ENCODE results near the gene DGKZ. TPM values are rescaled to one million over a fixed set of nuclear protein-coding genes. Genes with fewer than 3 reads are reported as not detected.
A peak's percentile ranks its signal among the peaks of the same experiment; 100 is the strongest.

The DGKZ gene
- total and polyA plus RNA-seq, 8 donors = 24.0 to 405 (median 61.7) TPM

- no peaks in the 10 kb centered on the region for H3K9me3 ChIP-seq
- H3K4me3 ChIP-seq = no peak overlapping the region
- 68 to 76% (median 74%) methylated on average over 4 to 5 of the region's 5 CpGs for WGBS, 5 donors
- no peak overlapping the region for H3K27ac ChIP-seq
- intact Hi-C loops (cut with DNase I; ENCODE audit: low total_unique reads) = no loop called here
- H3K27me3 ChIP-seq = peaks cover 0 to 68% (median 34%) of the 10 kb centered on the region in 3 donors
- DNase-seq = no peak
- peaks cover 12 to 29% (median 16%) of the 10 kb centered on the region in 4 donors for H3K4me1 ChIP-seq
- no peaks in the 10 kb centered on the region for H3K36me3 ChIP-seq
- no peak for TF ChIP-seq POLR2AphosphoS5 (IDR thresholded peaks at IDR 0.05)
- no peak for TF ChIP-seq POLR2A (IDR thresholded peaks at IDR 0.05)
- no peak for TF ChIP-seq CTCF (IDR thresholded peaks at IDR 0.05)
- no peak for TF ChIP-seq EP300 (IDR thresholded peaks at IDR 0.05)
These were observed 17.1 kb upstream of the DGKZ start for GRCh38 chr11:46330154-46330553.

- Histone ChIP-seq H3K4me3 (no peak overlapping the region), H3K4me1 (peaks cover 12 to 29% (median 16%) of the 10 kb centered on the region in 4 donors), H3K36me3 (no peaks in the 10 kb centered on the region), H3K27me3 (peaks cover 0 to 68% (median 34%) of the 10 kb centered on the region in 3 donors), H3K9me3 (no peaks in the 10 kb centered on the region), H3K27ac (no peak overlapping the region)
- WGBS, 5 donors = 38 to 55% (median 45%) methylated on average over 11 of the region's 11 CpGs
- no peak for TF ChIP-seq CTCF (IDR thresholded peaks at IDR 0.05)
- no peak for TF ChIP-seq EP300 (IDR thresholded peaks at IDR 0.05)
- TF ChIP-seq POLR2AphosphoS5 (IDR thresholded peaks at IDR 0.05) = no peak
- TF ChIP-seq POLR2A (IDR thresholded peaks at IDR 0.05) = no peak
- intact Hi-C loops (cut with DNase I; ENCODE audit: low total_unique reads) = no loop called here
- DNase-seq = peak in 1 of 2 donors; percentile 57
These were observed 16.5 kb upstream of the DGKZ start for GRCh38 chr11:46330563-46331281.

- no peak for TF ChIP-seq CTCF (IDR thresholded peaks at IDR 0.05)
- no peak for TF ChIP-seq POLR2AphosphoS5 (IDR thresholded peaks at IDR 0.05)
- no peak for TF ChIP-seq EP300 (IDR thresholded peaks at IDR 0.05)
- TF ChIP-seq POLR2A (IDR thresholded peaks at IDR 0.05) = no peak
- Histone ChIP-seq H3K36me3 (no peaks in the 10 kb centered on the region), H3K4me3 (no peak overlapping the region), H3K9me3 (no peaks in the 10 kb centered on the region), H3K27me3 (peaks cover 0 to 68% (median 34%) of the 10 kb centered on the region in 3 donors), H3K27ac (no peak overlapping the region), H3K4me1 (peaks cover 12 to 29% (median 16%) of the 10 kb centered on the region in 4 donors)
- intact Hi-C loops (cut with DNase I; ENCODE audit: low total_unique reads) = no loop called here
- no peak for DNase-seq
- WGBS, 5 donors = 56 to 64% (median 59%) methylated on average over 5 of the region's 5 CpGs
These were observed 15.8 kb upstream of the DGKZ start for GRCh38 chr11:46331282-46331984.

GRCh38 chr11:46332093-46332567, 15.1 kb upstream of the DGKZ start:
- intact Hi-C loops (cut with DNase I; ENCODE audit: low total_unique reads) = no loop called here
- Histone ChIP-seq H3K27ac (no peak overlapping the region), H3K9me3 (no peaks in the 10 kb centered on the region), H3K4me3 (peak overlapping the region; percentile 47 to 57 (median 52)), H3K36me3 (no peaks in the 10 kb centered on the region), H3K4me1 (peaks cover 12 to 34% (median 16%) of the 10 kb centered on the region in 4 donors), H3K27me3 (peaks cover 0 to 68% (median 34%) of the 10 kb centered on the region in 3 donors)
- TF ChIP-seq CTCF (IDR thresholded peaks at IDR 0.05) = no peak
- no peak for TF ChIP-seq EP300 (IDR thresholded peaks at IDR 0.05)
- no peak for TF ChIP-seq POLR2A (IDR thresholded peaks at IDR 0.05)
- TF ChIP-seq POLR2AphosphoS5 (IDR thresholded peaks at IDR 0.05) = no peak
- WGBS, 5 donors = 26 to 34% (median 28%) methylated on average over 4 to 8 of the region's 8 CpGs
- DNase-seq = no peak

Measured in stomach (tissue), 9 donors.